HG03045 (cell line): ENCODE results near the gene MLLT6.
"Not testable (repeated sequence)": the region's sequence is repeated elsewhere in the genome, so short reads cannot be mapped to it uniquely, and the experiment has no call there.

ENCODE experiments used
- ATAC-seq: cut with Tn5 transposase; IDR thresholded peaks from one replicate; pipeline ENCODE4 v1.9.1; 2021; ENCODE audit warnings: mild to moderate bottlenecking, moderate library complexity; ENCODE audit not compliant: unreplicated experiment

The MLLT6 gene

DNA sequence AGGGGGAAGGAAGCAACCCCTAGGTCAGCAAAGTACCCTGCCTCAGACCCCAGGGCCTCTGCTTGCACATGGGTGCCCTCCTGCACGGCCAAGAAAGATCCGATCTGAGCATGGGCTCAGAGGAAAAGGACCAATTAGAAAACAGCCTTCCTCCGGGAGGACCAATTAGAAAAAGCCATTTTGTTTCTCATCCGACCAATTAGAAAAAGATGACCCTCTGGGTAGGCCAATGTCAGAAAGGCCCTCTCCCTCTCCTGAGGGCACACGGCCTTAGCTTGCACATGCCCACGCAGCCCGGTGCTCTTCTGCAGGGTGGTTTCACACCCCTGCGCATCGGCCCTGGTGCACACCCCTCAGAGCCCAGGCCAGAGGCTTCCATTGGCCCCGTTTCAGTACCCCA lies 20.0 kb downstream of the MLLT6 start:
- ATAC-seq = no peak

DNA sequence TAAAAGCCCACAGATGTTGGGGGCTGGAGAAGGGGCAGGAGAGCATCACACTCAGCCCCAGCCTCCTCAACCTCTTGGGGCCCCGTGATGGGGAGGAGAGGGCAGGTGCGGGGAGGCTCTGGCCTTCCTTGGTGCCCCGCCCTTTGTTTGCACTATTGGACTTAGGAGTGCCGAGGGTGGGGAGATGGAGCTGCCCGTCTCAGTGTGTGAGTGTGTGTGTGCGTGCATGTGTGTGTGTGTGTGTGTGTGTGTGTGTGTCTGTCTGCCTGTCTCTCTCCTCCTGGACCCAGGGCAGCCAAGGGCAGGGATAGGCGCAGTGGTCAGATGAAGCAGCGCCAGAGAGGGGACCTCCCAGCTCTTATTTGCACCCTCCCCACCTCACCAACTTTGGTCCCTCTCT lies 21.1 kb downstream of the MLLT6 start:
- not testable (repeated sequence) for ATAC-seq

DNA sequence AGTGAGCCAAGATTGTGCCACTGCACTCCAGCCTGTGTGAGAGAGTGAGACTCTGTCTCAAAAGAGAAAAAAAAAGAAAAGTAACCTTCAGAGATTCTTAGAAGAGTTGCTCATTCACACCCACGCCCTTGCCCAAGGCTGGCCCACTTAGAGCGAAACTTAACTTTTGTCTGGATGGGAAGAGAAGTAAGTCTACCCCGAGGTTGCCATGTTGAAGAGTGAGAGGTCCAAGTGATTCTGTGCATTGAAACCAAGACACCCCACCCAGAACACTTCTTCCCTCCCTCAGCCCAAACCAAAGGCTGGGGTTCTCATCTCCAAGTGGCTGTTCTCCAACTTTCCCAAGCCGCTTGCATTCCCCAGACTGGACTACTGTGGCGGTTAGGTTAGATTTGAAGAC lies 22.7 kb downstream of the MLLT6 start:
- no peak for ATAC-seq

DNA sequence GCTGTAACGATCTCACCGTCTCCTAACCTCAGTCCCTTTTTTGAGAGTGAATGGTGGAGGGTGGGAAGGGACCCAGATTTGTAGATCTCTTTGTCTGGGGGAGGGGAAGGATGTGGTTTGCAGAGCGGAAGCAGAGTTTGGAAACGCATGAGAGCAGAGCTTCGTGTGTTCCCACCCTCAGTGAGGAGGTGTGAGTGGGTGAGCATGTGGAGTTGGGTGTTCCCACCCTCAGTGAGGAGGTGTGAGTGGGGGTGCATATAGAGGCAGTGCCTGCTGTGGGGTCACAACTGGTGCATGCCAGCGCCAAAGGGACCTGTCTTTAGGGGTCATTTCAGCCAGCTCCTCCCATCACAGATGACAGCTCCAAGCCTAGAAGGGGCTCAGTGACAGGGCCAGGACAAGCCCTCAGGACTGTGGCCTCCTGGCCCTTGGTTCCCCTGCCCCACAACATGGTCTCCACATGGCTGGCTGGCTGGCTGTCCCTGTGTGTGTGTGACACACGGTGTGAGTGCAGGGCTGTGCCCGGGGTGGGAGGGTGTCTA lies 23.3 kb downstream of the MLLT6 start:
- ATAC-seq = no peak

DNA sequence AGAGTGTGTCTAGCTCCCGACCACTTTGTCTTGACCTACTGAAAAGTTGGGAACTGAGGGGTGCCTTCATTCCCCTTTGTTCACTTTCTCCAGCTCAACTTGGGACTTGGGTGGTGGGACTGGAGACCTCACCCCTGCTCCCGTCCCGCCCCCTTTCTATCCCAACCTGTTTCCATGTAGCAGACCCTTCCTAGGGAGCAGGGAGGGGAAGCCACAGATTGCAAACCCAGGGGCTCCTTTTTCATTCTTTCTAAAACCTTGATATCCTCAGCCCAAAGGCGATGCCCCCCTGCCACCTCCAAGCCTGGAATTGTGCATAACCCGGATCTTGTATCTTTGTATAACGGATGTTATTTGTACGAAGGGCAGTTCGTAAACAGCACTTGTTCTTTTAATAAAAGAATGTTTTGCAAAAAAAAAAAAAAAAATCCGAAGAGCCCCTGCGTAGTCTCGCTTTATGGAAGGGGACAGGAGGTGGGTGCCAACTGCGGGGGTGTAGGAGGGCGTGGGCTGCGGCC lies 24.4 kb downstream of the MLLT6 start:
- no peak for ATAC-seq

DNA sequence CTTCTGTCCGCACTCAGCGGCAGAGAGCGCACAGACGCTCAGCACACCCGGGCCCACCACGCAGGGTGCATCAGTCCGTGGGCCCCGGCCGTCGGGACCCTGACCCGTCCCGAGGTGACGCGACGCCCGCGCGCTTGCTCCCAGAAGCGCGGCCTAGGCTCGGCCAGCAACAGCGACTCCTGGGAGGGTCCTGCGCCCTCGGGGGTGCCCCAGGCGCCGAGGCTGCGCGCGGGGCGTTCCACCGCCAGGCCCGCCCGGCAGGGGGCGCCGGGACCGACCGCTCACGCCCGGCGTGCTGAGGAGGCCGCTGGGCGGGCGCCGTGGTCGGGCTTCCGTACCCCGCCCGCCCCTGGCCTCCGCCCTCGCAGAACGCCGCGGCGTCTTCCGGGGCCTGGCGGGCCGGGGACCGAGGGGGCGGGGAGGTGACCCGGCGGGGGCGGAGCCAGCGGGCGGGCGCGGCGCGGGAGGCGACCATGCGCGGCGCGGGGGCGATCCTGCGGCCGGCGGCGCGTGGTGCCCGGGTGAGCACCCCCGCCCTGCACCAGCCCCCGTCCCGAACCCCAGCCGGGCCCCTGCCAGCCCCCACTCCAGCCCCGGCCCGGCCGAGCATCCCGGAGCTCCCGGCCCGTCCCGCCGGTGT lies 24.9 kb downstream of the MLLT6 start, which contains the start of gene CISD3:
CISD3 (plus strand) TSS at position 456 of the 640 bp plus-strand sequence; CDS start at position 474, 18 bp downstream.
- peak; percentile 77 for ATAC-seq

DNA sequence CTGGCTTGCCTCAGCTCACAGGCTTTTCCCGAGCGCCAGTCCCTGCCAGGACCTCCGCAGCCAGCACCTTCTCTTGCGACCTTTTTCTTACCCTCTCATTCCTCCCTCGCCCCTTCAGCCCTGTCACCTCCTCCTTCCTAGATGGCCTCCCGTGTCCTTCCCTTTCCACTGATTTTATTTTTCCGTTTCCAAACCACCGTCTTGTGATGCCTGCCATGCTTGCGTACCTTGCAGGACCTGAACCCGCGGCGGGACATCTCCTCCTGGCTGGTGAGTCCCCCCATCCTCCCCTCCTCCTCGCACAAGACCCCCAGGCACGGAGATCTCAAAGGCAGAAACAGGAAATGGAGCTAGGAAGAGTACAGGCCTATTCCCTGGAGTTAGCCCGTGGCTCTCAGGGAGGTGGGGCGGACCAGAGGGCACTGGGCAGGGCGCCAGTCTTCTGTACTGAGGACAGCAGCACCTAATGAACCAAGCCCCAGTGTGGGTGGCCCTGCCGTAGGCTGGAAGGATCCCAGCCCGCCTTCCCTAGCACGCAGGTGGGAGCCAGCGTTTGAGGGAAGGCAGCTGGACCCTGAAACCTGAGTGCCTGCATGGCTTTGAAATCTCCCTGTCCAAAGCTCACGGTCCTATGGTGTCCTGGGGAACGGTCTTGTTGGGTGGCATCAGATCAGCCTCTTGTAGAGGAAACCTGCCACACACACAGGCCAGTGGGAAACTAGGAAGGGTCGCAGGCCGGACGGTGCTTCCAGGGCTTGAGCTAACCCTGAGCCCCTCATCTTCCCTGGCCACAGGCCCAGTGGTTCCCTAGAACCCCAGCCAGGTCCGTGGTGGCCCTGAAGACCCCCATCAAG lies 25.7 kb downstream of the MLLT6 start:
- no peak for ATAC-seq

DNA sequence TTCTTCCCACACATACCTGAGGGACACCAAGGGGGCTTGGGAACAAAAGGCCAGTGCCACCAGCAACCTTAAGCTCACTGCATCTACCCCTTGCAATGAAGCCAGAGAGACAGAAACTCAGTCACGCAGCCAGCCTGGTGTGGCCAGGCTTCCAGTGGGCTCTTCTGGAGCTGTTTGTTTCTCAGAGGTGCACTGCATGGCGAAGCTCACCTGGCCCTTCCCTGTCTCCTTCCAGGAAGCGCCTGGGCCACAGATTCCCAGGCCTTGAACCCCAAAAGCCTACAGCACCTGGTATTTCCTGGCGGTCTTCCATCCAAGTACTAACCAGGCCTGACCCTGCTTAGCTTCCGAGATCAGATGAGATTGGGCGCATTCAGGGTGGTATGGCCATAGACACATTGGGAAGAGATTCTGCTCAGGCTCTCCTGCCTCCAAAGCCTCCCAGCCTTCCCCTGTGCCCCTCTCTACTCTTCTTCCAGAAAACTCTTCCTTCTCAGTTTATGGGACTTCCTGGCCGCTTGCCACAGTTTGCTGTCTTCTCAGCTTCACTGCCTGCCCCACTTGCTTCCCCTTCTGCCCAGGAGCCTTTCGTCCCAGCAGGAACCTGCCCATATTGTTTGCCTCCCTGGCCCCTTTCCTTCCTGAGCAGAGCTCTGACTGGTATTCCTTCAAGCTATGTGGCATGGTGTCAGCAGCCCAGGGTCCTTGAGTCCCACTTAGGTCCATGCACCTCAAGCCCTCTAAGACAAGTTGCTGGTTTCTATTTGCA lies 26.6 kb downstream of the MLLT6 start:
- ATAC-seq = no peak

DNA sequence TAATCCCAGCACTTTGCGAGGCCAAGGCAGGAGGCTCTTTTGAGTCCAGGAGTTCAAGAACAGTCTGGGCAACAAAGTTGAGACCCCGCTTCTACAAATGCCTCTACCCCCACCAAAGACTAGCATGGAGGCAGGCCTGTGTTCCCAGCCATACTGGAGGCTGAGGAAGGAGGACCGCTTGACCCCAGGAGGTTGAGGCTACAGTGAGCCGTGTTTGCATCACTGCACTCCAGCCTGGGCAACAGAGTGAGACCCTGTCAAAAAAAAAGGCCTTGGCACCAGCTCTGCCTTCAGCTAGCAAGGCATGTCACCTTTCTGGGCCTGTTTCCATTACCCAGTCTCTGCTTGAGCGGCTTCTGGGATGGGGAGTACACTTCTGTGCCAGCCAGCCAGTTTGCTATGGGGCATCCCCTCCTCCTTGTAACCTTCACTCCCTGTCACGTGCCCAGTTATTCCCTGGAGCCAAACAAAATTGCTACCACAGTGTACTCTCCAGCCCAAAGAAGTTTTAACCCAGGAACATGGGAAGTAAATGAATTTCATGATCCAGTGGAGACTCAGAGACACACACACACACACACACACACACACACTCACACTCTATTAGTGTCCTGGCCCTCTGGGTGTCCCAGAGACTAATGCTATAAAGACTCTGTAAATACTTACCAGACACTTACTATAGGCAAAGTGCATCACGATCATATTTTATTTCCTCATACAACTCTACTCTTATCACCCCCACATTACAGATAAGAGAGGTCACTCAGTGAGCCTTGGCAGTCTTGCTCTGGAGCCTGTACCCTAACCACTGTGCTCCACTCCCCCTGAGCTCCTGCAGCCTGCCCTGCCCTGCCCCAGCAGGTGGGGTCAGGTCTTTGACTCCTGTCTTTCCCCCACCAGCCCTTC lies 27.6 kb downstream of the MLLT6 start:
- ATAC-seq = no peak

DNA sequence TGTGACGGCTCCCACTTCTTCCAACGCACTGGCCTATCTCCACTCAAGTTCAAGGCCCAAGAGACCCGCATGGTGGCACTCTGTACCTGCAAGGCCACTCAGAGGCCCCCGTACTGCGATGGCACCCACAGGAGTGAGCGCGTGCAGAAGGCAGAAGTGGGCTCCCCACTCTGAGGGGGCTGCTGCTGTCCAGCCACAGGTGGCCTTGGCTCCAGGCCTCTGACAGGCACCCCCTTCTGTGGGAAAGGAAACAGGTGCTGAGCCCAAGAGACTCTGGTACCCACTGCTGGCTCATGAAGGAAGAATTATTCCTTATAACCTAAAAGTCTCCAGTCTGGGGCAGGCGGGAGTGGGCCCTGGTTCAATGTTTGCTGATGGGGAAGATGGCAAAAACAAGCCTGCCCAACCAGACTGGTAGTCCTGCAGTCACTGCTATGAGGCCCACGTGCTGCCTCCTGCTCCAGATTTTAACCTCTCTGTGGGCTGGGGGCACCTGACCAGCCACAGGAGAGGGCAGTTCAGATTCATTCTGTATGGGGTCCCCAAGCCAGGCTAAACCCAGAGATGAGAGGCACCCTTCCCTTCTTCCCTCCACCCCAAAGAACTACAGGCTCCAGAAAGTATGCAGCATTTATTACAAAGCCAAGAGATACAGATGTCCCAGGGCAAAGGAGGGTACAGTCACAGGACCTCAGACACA lies 28.4 kb downstream of the MLLT6 start:
- no peak for ATAC-seq

DNA sequence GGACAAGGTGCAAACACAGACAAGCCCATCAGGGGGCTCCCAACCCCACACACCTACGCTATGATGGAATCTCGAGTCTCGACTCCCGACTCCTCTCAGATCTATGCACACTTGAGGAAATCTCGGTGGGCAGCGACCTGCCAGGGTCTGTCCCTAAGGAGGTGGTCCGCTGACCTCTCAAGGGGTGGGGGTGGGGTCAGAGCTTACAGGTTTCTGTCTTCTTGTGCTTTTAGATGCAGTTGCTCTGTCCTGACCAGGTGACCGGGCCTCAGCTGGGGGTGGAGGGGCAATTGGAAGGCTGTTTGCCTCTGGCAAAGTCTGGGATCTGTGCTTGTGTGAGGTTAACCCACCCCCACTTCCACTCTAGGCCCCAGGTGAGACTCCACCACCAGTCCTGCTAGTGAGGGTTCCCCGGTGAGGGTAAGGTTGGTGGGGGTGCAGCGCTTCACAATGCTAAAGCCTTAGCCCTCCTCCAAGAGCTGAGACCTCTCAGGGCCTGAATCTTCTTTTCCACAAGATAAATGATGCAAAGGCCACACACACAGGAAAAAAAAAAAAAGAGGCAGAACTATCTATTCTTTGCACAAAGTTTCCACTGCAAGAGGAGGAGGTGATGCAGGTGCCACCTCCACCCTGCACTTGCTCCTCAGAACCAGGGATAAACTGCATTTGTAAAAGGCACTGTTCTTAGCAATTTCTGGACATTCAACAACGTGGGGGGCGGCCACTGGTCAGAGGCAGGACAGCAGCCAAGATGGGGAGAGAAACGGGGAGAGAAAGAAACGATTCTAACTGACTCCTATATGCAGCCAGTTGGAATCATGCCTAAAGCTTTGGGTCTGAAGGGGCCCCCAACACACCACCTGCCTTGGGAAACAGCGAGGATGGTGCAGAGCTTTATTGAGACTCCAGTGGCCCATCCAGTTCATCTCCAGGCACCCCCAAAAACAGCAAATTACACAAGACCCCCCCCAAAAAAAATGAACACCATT lies 29.2 kb downstream of the MLLT6 start:
- ATAC-seq = no peak

DNA sequence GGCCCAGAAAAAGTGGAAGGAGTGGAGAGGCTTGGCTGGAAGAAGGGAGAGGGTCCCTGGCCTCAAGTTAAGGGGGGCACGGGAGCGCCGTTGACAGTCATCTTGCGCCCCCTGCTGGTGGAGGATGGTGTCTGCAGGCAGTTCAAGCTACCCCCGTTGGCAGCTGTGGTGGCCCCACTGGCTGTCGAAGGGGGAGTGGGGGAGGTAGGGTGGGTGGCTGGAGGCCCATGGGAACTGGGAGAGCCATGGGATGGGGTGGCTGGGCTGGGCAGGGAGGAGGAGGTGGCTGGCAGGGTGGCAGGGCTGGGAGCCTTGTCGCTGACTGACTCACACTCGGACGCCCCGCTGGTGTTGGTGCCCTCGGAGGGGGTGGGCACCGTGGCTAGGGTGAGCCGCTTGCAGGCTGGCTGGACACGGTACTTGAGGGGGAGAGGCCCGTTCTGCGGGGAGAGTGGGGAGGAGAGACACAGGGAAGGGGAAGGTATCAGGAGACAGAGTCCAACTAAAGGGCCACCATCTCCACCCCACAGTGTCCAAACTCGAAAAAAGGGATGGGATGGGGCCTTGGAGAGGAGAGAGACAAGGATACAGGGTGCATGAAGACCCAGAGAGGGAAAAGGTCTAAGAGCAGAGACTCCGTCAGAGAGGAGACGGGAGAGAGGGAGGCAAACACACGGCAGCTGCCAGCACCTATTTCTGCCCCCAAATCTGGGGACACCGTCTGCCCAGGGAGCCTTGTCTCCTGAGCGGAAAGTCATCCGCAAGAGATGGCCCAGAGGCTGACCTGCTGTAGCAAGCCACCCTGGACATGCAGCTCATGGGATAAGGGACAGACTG lies 30.3 kb downstream of the MLLT6 start:
- no peak for ATAC-seq

DNA sequence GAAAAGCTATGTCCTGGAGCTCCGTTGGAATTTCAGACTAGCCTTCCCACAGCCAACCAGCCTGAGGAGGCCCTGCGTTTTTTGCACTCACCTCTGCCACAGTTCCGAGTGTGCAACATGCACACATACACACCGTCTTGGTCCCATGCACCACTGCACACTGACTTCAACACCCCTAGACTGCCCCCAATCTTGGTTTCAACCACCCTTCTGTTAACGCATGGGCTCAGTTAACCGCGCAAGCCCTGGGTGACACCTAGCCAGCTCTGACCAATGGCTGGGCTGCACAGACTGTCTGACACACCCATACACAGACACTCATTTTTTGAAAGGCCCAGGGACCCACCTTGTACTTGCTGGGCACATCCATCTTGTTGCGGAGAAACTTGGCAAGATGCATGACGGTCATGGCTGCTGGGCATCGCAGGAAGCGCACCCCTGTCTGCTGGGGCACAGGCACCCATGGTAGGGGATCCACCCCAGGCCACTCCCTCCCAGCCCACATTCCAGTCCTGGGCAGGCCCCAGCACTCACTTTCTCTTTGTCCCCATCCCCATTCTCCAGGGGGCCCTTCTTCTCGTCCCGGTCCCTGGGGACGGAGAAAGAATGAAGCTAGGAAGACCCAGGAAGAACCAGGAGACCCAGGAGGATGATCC lies 33.1 kb downstream of the MLLT6 start:
- no peak for ATAC-seq

DNA sequence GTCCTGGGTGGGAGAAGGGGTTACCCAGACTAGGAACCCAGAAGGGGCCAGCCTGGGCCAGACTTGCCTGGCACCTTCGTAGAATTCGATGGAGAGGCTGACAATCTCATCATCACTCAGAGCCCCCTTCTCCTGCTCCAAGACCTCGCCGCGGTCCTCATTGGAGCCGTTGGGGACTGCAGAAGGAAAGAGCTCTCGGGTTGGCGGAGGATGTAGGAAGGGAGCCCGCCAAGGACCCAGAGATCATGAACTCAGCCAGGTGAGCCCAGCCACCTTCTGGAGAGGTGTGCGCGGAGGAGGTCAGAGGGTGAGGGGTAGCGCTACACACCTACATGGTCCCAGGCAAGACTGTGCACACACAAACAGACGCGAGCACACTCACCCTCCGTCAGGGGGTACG lies 33.6 kb downstream of the MLLT6 start:
- ATAC-seq = no peak

DNA sequence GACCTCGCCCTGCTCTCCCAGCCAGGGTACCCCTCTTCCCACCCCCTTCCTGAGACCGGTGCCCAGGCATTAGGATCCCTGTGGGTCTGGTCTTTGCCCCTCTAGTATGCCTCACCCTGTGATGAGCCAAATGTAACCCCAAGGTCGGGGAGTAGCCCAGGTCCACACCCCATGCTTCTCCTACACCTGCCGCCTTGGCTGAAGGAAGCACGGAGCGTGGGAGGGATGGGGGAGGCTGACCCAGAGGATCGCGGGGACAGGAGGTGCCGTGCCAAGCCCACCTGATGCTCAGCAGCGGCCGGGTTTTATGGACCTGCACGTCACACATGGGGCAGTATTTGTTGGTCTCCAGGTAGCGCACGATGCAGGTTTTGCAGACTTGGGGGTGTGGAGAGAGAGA lies 34.2 kb downstream of the MLLT6 start:
- ATAC-seq = no peak

DNA sequence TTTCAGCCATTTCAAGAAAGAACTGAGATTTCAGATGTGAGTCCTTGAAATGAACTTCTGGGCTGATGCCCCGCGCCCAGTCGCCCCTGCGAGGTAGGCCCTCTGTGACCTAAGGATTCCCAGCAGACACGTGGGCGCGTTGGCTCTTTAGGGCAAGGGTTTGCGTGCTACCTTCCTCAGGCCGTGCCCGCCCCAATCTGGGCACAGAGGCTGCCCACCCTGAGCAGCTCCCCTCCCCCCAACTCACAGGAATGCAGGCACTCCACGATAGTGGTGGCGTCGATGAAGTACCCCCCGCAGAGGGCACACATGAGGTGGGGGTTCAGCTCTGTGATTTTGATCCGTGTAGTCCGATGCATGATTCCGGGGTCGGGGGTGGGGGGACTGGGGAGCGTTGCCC lies 35.0 kb downstream of the MLLT6 start:
- ATAC-seq = no peak

DNA sequence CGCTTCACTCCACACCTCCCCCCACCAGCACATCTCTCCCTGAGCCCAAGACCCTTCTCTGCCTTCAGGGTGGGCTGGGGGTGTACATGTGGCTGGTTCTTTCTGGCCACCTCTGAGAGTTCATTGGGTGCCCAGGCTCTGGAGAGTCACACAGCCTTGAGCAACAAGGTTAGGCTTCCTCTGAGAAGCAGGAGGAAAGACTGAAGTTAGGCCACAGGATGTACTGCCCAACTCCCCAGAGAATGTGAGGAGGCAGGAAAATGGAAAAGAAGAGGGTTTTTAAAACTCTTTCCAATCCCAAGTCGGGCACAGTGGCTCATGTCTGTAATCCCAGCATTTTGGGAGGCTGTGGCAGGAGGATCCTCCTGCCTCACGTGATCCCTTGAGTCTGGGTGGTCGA lies 35.7 kb downstream of the MLLT6 start:
- ATAC-seq = no peak
